WTC11 (cell line): ENCODE results near the gene TRABD.

Source experiments
- ATF1 ChIP-seq: sonication (generic); formaldehyde crosslinking; IDR thresholded peaks from 2 replicates; pipeline ENCODE4 v1.8.1; 2023; ENCODE audit warnings: mild to moderate bottlenecking, moderate library complexity, missing genetic modification reagents
- ELF4 ChIP-seq: sonication (generic); formaldehyde crosslinking; IDR thresholded peaks from 2 replicates; pipeline ENCODE4 v1.8.1; 2022; ENCODE audit warnings: low read depth, mild to moderate bottlenecking, moderate library complexity, missing genetic modification reagents
- FOXJ3 ChIP-seq: sonication (generic); formaldehyde crosslinking; IDR thresholded peaks from 2 replicates; pipeline ENCODE4 v1.9.0; 2021; ENCODE audit warnings: missing genetic modification reagents, mild to moderate bottlenecking, borderline replicate concordance
- ZNF512 ChIP-seq: sonication (generic); formaldehyde crosslinking; IDR thresholded peaks from 2 replicates; pipeline ENCODE4 v1.8.1; 2022; ENCODE audit warnings: missing genetic modification reagents, borderline replicate concordance
- TF ChIP-seq, protein P1 (sequence below): fragments of 200-600 bp; IDR thresholded peaks from 2 replicates; pipeline ENCODE4 v1.8.0; 2022; ENCODE audit warnings: antibody characterized with exemption

DNA sequence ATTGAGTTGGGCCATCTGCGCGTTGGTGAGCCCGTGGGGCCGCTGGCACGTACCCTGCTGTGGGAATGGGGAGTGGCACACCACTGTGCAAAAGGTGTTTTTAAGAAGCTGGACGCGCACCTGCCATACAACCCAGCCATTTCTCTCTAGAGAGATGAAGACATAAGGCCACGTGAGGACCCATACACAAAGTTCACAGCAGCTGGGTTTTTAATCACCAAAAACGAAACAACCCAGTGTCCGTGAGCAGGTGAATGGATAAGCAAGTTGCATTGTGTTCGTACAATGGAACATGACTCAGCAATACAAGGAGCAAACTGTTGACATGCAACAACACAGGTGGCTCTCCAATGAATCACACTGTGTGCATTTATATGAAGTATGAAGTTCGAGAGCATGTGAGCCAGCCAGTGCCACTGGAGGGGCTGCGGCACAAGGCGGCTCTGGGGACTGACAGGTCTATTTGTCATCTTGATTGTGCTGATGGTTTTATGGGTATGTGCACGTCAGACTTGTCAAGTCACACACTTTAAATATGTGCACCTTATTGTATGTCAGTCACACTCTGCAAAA is 45.8 kb upstream of the TRABD start:
- TF ChIP-seq FOXJ3 (CRISPR knock-in tag) (no peak), ELF4 (no peak), ATF1 (no peak), ZNF512 (CRISPR knock-in tag) (no peak)
- TF ChIP-seq, protein P1, sequence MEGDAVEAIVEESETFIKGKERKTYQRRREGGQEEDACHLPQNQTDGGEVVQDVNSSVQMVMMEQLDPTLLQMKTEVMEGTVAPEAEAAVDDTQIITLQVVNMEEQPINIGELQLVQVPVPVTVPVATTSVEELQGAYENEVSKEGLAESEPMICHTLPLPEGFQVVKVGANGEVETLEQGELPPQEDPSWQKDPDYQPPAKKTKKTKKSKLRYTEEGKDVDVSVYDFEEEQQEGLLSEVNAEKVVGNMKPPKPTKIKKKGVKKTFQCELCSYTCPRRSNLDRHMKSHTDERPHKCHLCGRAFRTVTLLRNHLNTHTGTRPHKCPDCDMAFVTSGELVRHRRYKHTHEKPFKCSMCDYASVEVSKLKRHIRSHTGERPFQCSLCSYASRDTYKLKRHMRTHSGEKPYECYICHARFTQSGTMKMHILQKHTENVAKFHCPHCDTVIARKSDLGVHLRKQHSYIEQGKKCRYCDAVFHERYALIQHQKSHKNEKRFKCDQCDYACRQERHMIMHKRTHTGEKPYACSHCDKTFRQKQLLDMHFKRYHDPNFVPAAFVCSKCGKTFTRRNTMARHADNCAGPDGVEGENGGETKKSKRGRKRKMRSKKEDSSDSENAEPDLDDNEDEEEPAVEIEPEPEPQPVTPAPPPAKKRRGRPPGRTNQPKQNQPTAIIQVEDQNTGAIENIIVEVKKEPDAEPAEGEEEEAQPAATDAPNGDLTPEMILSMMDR = no peak
